Right hindlimb (tissue), 1 donor: ENCODE data around the gene MAT2B.

Experiments
- DNase-seq: peaks from one replicate; pipeline ENCODE4 v3.0.0-alpha.2; 2018

MAT2B gene

GRCh38 chr5:163505368-163506094 is at the start of gene MAT2B:
MAT2B (plus strand) TSS chr5:163505619; CDS start chr5:163505687, 68 bp downstream.
- DNase-seq, result peak; percentile 98

GRCh38 chr5:163456029-163456589 is 49.3 kb upstream of the MAT2B start:
- no peak for DNase-seq

GRCh38 chr5:163456840-163457239 is 48.6 kb upstream of the MAT2B start:
- no peak for DNase-seq

GRCh38 chr5:163458778-163459385 is 46.5 kb upstream of the MAT2B start:
- no peak for DNase-seq

- no peak for DNase-seq
These were observed 46.0 kb upstream of the MAT2B start for GRCh38 chr5:163459462-163459818.

- DNase-seq, result peak; percentile 99
These were observed 45.4 kb upstream of the MAT2B start, which contains the start of gene NUDCD2 for GRCh38 chr5:163459819-163460561. NUDCD2 (minus strand) TSS chr5:163460102; CDS start chr5:163460050, 52 bp downstream.

GRCh38 chr5:163460562-163461171 is 44.8 kb upstream of the MAT2B start, which contains the start of gene HMMR:
HMMR (plus strand) TSS chr5:163460632; CDS start chr5:163460693, 61 bp downstream.
- no peak for DNase-seq

- DNase-seq, result no peak
These were observed 42.4 kb upstream of the MAT2B start for GRCh38 chr5:163463063-163463435.

GRCh38 chr5:163467682-163468081 is 37.7 kb upstream of the MAT2B start:
- DNase-seq, result no peak

GRCh38 chr5:163473635-163474243 is 31.7 kb upstream of the MAT2B start:
- no peak for DNase-seq

- DNase-seq, result no peak
These were observed 30.0 kb upstream of the MAT2B start for GRCh38 chr5:163475411-163475810.

GRCh38 chr5:163478126-163478981 is 27.1 kb upstream of the MAT2B start:
- no peak for DNase-seq

- DNase-seq, result no peak
These were observed 26.5 kb upstream of the MAT2B start for GRCh38 chr5:163478982-163479271.

- DNase-seq, result no peak
These were observed 16.2 kb upstream of the MAT2B start for GRCh38 chr5:163489055-163489744.

- DNase-seq, result no peak
These were observed 15.7 kb upstream of the MAT2B start for GRCh38 chr5:163489745-163490075.

- no peak for DNase-seq
These were observed 9.1 kb upstream of the MAT2B start for GRCh38 chr5:163496286-163496685.

GRCh38 chr5:163497315-163497714 is 8.1 kb upstream of the MAT2B start:
- DNase-seq, result no peak

- no peak for DNase-seq
These were observed 6.5 kb upstream of the MAT2B start for GRCh38 chr5:163498886-163499285.

- no peak for DNase-seq
These were observed 2.9 kb upstream of the MAT2B start for GRCh38 chr5:163502521-163502920.

- peak; percentile 85 for DNase-seq
These were observed 2.0 kb upstream of the MAT2B start for GRCh38 chr5:163503106-163504078.
